ENCODE results near the gene ZNF280B. TPM values are rescaled to one million over a fixed set of nuclear protein-coding genes. Genes with fewer than 3 reads are reported as not detected.

ZNF280B gene
- polyA plus RNA-seq, 1 donor (not counting 4 experiments of a cell fraction or from before 2014, with no cell fraction given), result 0.04 TPM

DNA sequence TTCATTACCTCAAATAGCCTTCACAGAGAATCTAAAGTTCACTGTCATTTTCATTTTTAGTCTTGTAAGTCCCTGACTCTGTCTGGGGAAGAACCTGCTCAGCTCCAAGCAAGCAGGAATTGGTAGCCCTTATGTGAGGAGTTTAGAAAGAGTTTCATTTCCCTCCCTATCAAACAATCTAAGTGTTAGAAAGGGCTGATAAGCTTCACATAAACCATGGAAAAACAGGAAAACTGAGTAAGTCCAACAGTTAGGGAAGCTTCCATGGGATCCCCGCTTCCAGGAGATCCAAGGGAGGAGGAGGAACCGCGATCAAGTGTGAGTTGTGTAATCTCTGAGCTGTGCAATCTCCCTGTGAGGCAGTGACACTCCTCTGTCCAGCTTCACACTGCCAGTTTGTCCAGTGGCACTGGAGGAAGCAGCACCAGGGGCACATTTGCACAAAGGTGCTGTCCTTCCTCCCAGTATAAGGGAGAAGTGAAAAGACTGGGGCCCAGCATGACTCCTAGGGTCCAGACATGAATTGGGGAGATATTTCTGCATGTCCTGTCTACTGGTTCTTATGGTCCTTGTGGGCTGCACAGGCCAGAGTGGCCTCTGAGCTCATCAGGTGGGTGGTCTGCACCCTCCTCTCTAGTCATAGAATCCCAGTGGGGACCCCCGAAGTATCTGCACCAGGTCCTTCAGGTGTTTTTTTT is 46.2 kb upstream of the ZNF280B start:
- Histone ChIP-seq H2AFZ (ENCODE audit: control insufficient read depth, low read length) (no peak overlapping the region), H3K27ac (ENCODE audit: control insufficient read depth, insufficient read depth, low read length) (no peak overlapping the region), H3K9me1 (ENCODE audit: control insufficient read depth, extremely low read depth, insufficient read depth, low read length) (no peaks in the 10 kb centered on the region), H3K4me1 (ENCODE audit: control insufficient read depth, extremely low read depth, insufficient read depth, low read length) (no peaks in the 10 kb centered on the region), H3K79me2 (ENCODE audit: control insufficient read depth, insufficient read depth, low read length) (no peaks in the 10 kb centered on the region), H3K4me3 (ENCODE audit: control insufficient read depth in 2 of 3, extremely low read depth in 1 of 3, insufficient read depth in 2 of 3, low read depth in 1 of 3, low read length in 3 of 3) (no peak overlapping the region), H3K9ac (ENCODE audit: control insufficient read depth, extremely low read depth, insufficient read depth, low read length) (no peak overlapping the region), H3K9me3 (ENCODE audit: control insufficient read depth, low read depth, low read length) (peaks cover 3% of the 10 kb centered on the region), H3K27me3 (ENCODE audit: control insufficient read depth, extremely low read depth, insufficient read depth, low read length) (no peaks in the 10 kb centered on the region), H3K36me3 (ENCODE audit: control insufficient read depth in 2 of 2, extremely low read depth in 1 of 2, insufficient read depth in 2 of 2, low read length in 2 of 2) (no peaks in the 10 kb centered on the region), H3K4me2 (ENCODE audit: control insufficient read depth, extremely low read depth, insufficient read depth, low read depth, low read length) (no peak overlapping the region), H4K20me1 (ENCODE audit: control insufficient read depth, extremely low read depth, insufficient read depth, low read length) (no peaks in the 10 kb centered on the region)
- TF ChIP-seq EZH2 (IDR thresholded peaks at IDR 0.05; ENCODE audit: low read length) (no peak), CTCF (optimal IDR thresholded peaks at IDR 0.05 in 1 of 3, IDR thresholded peaks at IDR 0.05 in 1 of 3, conservative IDR thresholded peaks at IDR 0.05 in 1 of 3; ENCODE audit: extremely low read depth in 1 of 3, insufficient read depth in 2 of 3, low read length in 3 of 3) (no peak)
- dilution Hi-C loops (cut with MboI; ENCODE audit: extremely low pct_ligation_motif_present, low sequenced_read_pairs), result no loop called here
- DNase-seq (ENCODE audit: low read depth, low spot score) (no peak), FAIRE-seq (no peak)

DNA sequence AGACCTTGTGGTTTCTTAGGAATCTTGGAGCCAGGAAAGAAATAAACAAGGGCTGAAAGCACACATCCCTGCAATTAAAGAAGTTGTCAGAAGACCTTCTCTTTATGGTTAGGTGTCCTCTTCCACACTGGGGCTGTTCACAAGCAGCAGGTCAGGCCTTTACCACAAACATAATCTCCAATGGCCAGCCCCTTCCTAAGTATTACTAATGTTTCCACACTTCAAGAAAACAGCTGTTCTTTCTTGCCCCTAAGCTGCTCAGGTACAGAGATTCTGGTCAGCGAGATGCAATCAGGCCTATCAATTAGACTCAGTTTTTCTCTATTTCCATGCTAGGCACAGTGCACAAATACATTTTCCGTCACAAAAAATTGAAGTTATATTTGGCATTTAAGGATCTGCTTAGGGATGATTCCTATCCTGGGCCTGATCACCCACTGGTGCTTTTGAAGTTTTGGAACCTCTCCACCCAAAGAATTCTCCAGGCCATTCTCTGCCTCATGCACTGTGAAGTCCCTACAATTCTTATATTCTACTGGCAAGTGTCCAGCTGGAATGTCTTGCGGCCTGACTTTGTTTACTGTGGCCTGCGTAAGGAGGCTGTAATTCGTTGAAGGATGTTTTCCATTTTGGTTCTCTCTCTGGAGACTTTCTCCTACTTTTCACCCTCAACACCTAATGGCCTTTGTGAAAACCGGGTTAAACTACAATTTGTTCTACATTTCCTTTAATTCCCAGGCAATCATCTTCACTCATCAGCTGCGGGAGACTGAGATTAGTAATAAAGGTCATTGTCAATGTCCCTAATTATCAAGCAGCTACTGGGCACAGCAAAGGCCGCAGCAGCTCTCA is 45.4 kb upstream of the ZNF280B start:
- no peak overlapping the region for H3K4me3 ChIP-seq (ENCODE audit: control insufficient read depth in 2 of 3, extremely low read depth in 1 of 3, insufficient read depth in 2 of 3, low read depth in 1 of 3, low read length in 3 of 3)
- H3K9me1 ChIP-seq (ENCODE audit: control insufficient read depth, extremely low read depth, insufficient read depth, low read length), result no peaks in the 10 kb centered on the region
- no peak overlapping the region for H3K27ac ChIP-seq (ENCODE audit: control insufficient read depth, insufficient read depth, low read length)
- H3K4me2 ChIP-seq (ENCODE audit: control insufficient read depth, extremely low read depth, insufficient read depth, low read depth, low read length), result no peak overlapping the region
- no peaks in the 10 kb centered on the region for H4K20me1 ChIP-seq (ENCODE audit: control insufficient read depth, extremely low read depth, insufficient read depth, low read length)
- H3K9ac ChIP-seq (ENCODE audit: control insufficient read depth, extremely low read depth, insufficient read depth, low read length), result no peak overlapping the region
- H3K4me1 ChIP-seq (ENCODE audit: control insufficient read depth, extremely low read depth, insufficient read depth, low read length), result no peaks in the 10 kb centered on the region
- DNase-seq (ENCODE audit: low read depth, low spot score) (no peak), FAIRE-seq (no peak)
- no peaks in the 10 kb centered on the region for H3K36me3 ChIP-seq (ENCODE audit: control insufficient read depth in 2 of 2, extremely low read depth in 1 of 2, insufficient read depth in 2 of 2, low read length in 2 of 2)
- no peak for TF ChIP-seq EZH2 (IDR thresholded peaks at IDR 0.05; ENCODE audit: low read length)
- TF ChIP-seq CTCF (optimal IDR thresholded peaks at IDR 0.05 in 1 of 3, IDR thresholded peaks at IDR 0.05 in 1 of 3, conservative IDR thresholded peaks at IDR 0.05 in 1 of 3; ENCODE audit: extremely low read depth in 1 of 3, insufficient read depth in 2 of 3, low read length in 3 of 3), result no peak
- H3K9me3 ChIP-seq (ENCODE audit: control insufficient read depth, low read depth, low read length), result peaks cover 3% of the 10 kb centered on the region
- no peaks in the 10 kb centered on the region for H3K79me2 ChIP-seq (ENCODE audit: control insufficient read depth, insufficient read depth, low read length)
- no peaks in the 10 kb centered on the region for H3K27me3 ChIP-seq (ENCODE audit: control insufficient read depth, extremely low read depth, insufficient read depth, low read length)
- H2AFZ ChIP-seq (ENCODE audit: control insufficient read depth, low read length), result no peak overlapping the region
- dilution Hi-C loops (cut with MboI; ENCODE audit: extremely low pct_ligation_motif_present, low sequenced_read_pairs), result no loop called here

Measured in keratinocyte (primary cell).